CD4-positive, alpha-beta T cell treated with Interleukin-15 for 4 hours (primary cell): Measurements from ENCODE around the gene UTF1.

Experiments used
- DNase-seq: peaks from one replicate; pipeline ENCODE4 v3.0.0-alpha.2; 2020; ENCODE audit warnings: low spot score

The UTF1 gene

GRCh38 chr10:133230044-133230361 is at the start of gene UTF1:
Gene UTF1 (plus strand): TSS chr10:133230217. CDS start chr10:133230289, 72 bp downstream.
- DNase-seq: no peak

DNA sequence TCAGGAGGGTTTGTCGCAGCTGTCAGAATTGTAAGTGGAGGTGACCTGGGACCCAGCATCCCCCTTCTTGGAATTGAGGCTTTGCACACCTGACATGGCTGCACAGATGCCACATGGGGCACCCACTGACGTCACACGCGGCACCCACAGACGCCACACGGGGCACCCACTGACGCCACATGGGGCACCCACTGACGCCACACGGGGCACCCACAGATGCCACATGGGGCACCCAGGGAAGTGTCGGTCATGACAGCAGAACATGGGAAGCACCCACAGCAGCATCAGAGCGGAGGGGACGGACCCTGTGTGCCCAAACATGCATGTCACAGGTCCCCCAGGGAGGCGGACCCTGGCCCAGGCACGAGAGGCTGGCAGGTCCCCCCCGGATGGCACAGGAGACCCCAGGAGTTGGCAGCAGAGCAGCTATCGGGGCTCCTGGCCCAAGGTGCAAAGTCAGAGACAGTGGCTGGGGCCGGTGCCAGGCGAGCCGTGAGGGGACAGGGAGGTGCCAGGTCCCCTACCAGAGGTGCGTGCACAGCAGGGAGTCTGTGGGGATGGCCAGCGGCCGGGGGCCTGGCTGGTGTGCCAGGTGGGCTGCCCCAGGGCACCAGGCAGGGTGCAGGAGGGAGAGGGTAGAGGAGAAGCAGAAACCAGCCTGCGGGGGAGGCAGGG is 48.9 kb upstream of the UTF1 start:
- no peak for DNase-seq

GRCh38 chr10:133182190-133182589 is 47.8 kb upstream of the UTF1 start:
- DNase-seq: no peak

DNA sequence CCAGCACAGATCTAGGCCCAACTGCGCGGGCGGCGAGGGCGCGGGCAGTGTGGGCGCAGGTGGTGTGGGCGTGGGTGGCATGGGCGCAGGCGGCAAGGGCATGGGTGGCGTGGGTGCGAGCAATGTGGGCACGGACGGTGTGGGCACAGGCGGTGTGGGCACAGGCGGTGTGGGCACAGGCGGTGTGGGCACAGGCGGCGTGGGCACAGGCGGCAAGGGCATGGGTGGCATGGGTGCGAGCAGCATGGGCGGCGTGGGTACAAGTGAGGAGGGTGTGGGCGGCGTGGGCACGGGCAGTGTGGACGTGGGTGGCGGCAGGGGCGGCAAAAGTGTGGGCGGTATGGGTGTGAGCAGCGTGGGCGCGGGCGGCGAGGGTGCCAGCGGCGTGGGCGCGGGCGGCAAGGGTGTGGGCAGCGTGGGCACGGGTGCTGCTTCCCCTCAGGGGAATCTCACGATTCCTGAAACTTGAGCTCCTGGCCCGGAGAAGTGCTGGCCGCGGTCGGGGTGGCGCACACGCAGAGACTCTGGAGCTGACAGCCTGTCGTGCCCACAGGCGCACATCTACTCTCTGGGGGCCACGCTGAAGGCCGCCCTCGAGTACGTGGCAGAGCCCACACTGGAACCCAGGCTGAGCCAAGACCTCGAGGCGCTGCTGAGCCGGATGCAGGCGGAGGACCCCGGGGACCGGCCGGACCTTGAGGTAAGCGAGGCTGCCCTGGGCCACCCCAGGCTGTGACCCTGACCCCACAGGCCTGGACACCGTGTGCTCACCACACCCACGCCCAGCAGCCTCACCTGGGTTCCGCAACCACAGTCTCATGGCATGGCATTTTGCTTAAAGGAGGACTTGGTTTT is 47.0 kb upstream of the UTF1 start:
- no peak for DNase-seq

DNA sequence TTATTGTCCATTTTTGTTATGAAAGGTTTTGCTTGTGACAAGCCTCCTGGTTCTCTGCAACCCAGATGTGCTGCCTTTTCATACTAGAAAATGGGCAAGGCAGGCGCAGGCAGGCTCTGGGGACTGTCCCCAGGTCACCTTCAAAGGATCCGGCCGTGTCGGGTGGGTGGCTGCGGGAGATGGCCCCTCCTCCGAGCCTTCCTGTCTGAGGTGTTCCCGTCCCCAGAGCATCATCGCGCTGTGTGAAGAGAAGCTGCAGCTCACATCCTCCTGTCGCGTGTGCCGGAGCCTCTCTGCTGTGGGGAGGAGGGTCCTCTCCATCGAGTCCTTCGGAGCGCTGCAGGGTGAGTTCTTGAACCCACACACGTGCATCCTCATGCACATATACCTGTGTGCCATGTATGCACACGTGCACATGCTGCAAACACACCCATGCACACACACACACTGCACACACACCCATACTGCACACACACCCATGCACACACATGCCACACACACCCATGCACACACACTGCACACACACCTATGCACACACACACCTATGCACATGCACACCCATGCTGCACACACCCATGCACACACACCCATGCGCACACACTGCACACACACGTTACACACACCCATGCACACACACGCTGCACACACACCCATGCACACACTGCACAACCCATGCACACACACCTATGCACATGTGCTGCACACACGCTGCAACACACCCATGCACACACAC is 46.2 kb upstream of the UTF1 start:
- no peak for DNase-seq

- DNase-seq: no peak
Observed at GRCh38 chr10:133184591-133185244, 45.3 kb upstream of the UTF1 start.

DNA sequence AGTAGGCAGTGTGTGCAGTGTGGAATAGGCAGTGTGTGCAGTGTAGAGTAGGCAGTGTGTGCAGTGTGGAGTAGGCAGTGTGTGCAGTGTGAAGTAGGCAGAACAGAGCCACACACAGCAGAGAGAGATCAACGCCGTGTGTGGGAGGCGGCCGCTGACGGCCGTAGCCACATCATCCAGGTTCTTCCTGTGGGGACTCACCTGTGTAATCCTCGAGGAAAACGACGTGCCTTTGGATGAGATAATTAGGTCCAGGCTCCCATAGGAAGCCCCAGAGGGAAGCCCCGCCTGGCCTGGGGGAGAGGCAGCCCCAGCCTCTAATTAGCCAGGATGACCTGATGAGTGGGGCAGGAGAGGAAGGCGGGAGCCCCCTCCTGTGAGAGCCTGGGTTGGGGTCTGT is 44.6 kb upstream of the UTF1 start:
- DNase-seq: no peak

- DNase-seq: no peak
Observed at GRCh38 chr10:133185916-133186315, 44.1 kb upstream of the UTF1 start.

- no peak for DNase-seq
Observed at GRCh38 chr10:133186416-133187090, 43.5 kb upstream of the UTF1 start.

DNA sequence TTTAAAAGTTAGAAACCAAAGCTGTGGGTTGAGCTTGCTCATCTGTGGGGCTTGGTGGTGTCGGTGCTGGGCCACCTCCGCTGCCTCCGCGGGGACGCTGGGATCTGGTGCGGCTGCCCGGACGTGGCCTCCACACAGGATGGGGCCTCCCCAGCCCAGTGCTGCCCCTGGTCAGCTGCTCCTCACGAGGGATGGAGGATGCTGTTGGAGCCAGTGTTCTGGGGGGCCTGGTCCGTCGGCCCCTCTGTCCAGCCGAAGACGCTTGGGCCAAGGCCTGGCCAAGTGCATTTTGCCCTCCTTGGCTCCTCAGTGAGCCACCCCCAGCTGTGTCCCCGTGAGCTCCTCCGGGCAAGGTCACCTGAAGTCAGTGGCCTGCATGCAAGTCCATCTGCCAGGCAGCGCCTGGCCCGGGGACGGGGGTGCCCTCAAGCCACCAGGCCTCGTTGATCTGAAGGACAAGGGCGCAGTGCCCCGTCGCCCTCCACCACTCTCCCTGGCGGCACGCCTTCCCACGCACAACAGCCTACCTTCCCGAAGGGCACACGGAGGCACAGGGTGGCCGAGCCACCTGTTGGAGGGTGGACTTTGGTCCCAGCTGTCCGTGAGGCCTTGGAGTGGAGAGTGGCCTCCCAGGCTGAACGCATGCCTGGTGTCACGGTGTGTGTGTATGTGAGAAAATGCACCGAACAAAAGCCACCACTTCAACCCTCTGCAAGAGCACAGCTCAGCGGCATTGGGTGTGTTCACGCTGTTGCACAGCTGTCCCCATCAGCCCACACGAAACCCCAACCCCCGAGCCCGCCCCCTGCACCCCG is 42.7 kb upstream of the UTF1 start:
- no peak for DNase-seq

DNA sequence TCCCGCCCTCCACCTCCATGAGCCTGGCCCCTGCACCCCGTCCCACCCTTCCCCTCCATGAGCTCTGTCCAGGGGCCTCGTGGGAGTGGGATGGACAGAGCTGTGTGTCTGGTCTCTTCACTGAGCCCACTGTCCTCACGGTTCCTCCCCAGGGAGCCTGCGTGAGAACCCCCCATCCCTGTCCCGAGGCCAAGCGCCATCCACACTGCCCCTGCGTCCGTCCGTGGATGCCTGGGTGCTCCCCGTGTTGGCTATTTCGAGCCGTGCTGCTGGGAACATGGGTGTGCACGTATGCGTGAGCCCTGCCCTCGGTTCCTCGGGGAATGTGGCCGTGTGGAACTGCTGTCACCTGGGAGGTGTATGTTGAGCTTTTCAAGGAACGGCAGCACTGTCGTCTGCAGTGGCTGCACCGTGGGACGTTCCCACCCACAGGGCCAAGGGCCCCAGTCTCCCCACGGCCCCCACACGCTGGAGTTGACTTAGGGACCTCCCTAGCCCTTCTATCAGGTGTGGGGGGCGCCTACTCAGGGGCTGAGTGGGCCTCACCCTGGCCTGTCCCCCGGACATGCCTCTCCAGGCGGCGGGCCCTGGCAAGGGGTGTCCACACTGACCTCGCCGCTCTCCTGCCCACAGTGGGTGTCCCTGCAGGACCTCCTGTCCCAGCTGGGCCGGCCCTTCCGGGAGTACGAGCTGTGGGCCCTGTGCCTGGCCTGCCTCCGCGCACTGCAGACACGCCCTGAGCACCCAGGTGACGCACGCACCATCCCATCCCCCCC is 41.9 kb upstream of the UTF1 start:
- DNase-seq: no peak

DNA sequence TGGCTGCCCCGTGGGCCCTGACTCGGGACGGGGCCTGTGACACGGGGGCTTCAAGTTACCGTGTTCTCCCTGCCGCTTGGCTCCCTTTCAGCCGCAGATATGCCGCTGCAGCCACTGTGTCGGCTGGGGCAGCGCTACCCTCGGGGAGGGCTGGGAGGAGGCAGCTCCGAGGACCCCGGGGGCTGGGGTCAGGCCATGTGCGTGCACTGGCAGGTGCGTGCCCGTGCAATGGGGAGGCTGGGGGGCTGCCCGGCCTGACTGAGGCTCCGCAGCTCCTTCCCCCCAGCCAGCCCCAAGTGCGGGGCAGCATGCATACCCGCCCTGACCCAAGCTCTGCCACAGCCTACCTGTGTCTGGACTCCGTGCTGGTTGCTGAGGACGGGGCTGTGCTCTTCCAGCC is 40.8 kb upstream of the UTF1 start:
- DNase-seq: no peak

- DNase-seq: no peak
Observed at GRCh38 chr10:133189726-133190125, 40.3 kb upstream of the UTF1 start.

- DNase-seq: no peak
Observed at GRCh38 chr10:133190225-133190624, 39.8 kb upstream of the UTF1 start.

DNA sequence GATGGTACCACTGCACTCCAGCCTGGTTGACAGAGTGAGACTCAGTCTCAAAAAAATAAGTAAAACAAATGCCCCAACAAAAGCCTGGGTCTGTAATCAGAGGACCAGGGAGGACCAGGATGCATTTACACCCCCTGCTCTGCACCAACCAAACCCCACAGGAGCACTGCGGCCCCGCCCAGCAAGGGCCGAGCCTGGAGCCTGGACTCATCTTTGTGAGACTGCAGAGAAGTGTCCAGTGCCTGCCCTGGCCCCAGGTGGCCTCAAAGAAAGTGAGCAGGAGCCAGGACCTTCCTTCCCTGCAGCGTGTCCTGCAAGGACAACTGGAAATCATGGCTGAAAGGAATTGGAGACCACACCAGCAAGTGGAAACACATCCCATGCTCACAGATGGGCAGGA is 38.4 kb upstream of the UTF1 start:
- no peak for DNase-seq

DNA sequence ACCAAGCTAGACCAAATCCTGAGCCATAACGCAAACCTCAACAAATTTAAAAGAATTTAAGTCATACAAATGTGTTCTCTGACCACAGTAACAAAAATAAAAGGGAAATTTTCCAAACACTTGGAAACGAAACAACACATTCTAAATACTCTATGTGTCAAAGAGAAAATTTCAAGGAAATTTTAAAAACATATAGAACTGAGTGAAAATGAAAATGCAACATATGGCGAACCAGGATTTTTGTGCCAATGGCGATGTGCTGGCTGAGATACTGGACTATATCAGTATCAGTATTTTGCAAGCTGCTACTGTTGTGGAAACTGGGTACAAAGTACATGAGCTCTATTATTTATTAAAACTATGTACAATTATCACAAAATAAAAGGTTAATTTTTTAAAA is 35.9 kb upstream of the UTF1 start:
- DNase-seq: no peak

DNA sequence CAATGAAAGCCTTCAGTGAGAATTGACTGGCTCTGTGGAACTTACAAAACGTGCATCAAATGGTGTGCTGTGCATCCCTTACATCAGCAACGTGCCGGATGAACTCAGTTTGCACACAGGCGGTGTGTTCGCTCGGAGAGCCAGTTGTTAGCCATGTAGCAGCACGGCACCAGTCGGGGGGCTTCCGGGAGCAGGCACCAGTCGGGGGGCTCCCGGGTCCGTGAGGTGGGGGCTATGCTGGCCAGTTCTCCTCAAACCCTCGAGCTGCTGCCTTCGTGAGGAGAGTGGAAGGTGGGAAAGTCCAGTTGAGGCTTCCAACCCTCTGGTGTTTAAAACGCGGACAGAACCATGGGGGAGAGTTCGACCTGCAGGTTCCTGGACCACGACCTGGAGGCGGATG is 34.9 kb upstream of the UTF1 start:
- no peak for DNase-seq

GRCh38 chr10:133195611-133196010 is 34.4 kb upstream of the UTF1 start:
- DNase-seq: no peak

DNA sequence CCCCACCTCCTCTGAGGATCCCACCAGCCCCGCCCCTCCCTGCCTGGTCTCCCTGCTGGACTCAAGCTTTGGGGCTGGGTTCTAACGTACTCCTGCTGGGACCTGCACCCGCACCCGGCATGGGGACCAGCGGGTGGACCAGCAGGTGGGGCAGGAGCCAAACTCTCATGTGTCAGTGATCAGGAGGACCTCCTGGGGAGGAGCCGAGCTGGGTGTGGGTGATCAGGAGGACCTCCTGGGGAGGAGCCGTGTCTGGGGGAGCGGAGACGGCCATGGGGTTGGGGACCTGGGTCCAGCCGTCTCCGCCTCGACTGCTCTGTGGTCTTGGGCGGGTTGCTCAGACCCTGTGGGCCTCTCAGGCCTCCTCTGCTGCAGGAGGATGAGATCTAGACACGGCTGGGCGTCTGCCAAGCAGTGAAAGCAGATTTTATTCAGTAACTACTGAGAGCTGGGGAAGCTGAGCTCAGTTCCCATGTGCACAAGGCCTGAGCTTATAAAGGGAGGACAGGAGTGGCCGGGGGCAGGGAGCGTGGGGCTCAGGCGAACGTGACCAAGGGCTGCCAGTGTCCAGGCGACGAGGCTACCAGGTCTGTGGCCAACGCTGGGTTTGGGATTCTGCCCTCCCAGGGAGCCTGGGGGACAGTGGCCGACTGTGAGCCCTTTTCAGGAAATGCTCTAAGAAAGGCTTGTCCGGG is 33.6 kb upstream of the UTF1 start:
- no peak for DNase-seq
